CD4-positive, alpha-beta T cell (primary cell): Measurements from ENCODE around the gene KIAA0825. TPM values are rescaled to one million over a fixed set of nuclear protein-coding genes. Genes with fewer than 3 reads are reported as not detected.

Source experiments
- ATAC-seq: fragments of 200-7000 bp; cut with Tn5 transposase; one replicate; pipeline ENCODE4 v1.10.0; 2022; ENCODE audit warnings: mild to moderate bottlenecking; ENCODE audit not compliant: poor library complexity
- CTCF ChIA-PET: fragments of 350-600 bp; sonication (Branson Sonifier 250); formaldehyde crosslinking; loops from one replicate; lab custom pipeline; 2021; ENCODE audit warnings: antibody characterized with exemption, inconsistent platforms; lab: Charles Lee
- POLR2A ChIA-PET: fragments of 350-600 bp; sonication (Branson Sonifier 250); formaldehyde crosslinking; loops from one replicate; lab custom pipeline; 2021; ENCODE audit warnings: antibody characterized with exemption, inconsistent platforms; lab: Charles Lee
- DNase-seq, 14 experiments: peaks; one replicate each; pipeline ENCODE4 v3.0.0-alpha.2; 2013 to 2020; ENCODE audit warnings: mixed read lengths in 2 of 14
- H3K27ac ChIP-seq, 2 donors: one replicate each; pipeline versions ENCODE4 v1.5.1 to v1.7.0; 2013; ENCODE audit warnings: low read length in 2 of 2, low read depth in 1 of 2, mild to moderate bottlenecking in 1 of 2
- H3K27me3 ChIP-seq, 2 experiments: 1 replicate in 1 of 2; 2 replicates in 1 of 2; pipeline versions ENCODE4 v1.6.1 to v1.7.0; 2013; ENCODE audit warnings: low read length in 2 of 2, control low read depth in 1 of 2, mild to moderate bottlenecking in 1 of 2, moderate library complexity in 1 of 2; ENCODE audit not compliant: insufficient read depth in 2 of 2, control insufficient read depth in 1 of 2
- H3K36me3 ChIP-seq: one replicate; pipeline ENCODE4 v1.6.1; 2013; ENCODE audit warnings: low read length, control low read depth; ENCODE audit not compliant: insufficient read depth
- H3K4me1 ChIP-seq: one replicate; pipeline ENCODE4 v1.6.1; 2013; ENCODE audit warnings: low read length, control low read depth; ENCODE audit not compliant: insufficient read depth
- H3K4me3 ChIP-seq: one replicate; pipeline ENCODE4 v1.5.1; 2013; ENCODE audit warnings: mild to moderate bottlenecking, low read length, moderate library complexity
- H3K9me3 ChIP-seq, 2 experiments: 1 replicate in 1 of 2; 2 replicates in 1 of 2; pipeline versions ENCODE4 v1.6.1 to v1.7.0; 2013; ENCODE audit warnings: low read length in 2 of 2, mild to moderate bottlenecking in 2 of 2, control low read depth in 1 of 2, moderate library complexity in 1 of 2; ENCODE audit not compliant: control insufficient read depth in 1 of 2, insufficient read depth in 1 of 2
- H3K27ac Mint-ChIP-seq: one replicate; pipeline ENCODE4 v1.8.0; 2020; ENCODE audit warnings: mixed read lengths
- H3K27me3 Mint-ChIP-seq: one replicate; pipeline ENCODE4 v1.8.0; 2021; ENCODE audit warnings: mixed read lengths
- H3K36me3 Mint-ChIP-seq: one replicate; pipeline ENCODE4 v1.8.0; 2021; ENCODE audit warnings: low read depth, mixed read lengths
- H3K4me1 Mint-ChIP-seq: one replicate; pipeline ENCODE4 v1.8.0; 2021; ENCODE audit warnings: low read depth, mixed read lengths
- H3K4me3 Mint-ChIP-seq: one replicate; pipeline ENCODE4 v1.8.0; 2020; ENCODE audit warnings: mild to moderate bottlenecking, mixed read lengths
- H3K9me3 Mint-ChIP-seq: one replicate; pipeline ENCODE4 v1.8.0; 2020; ENCODE audit warnings: mixed read lengths
- intact Hi-C, 2 experiments: fragments of 100-400 bp; cut with DNase I in 1 of 2; cut with micrococcal nuclease in 1 of 2; formaldehyde crosslinking; loops; one replicate each; pipeline versions ENCODE4 v1.15.1 to v1.9.0; 2023 to 2025; cut with DNase I, micrococcal nuclease
- total RNA-seq, 174 experiments: library from RNA in 2 of 174; stranded (reverse) in 2 of 174; gene quantifications; one replicate each; pipeline ENCODE4 v1.2.3 and lab custom pipeline; 2021 to 2026
- TF ChIP-seq, protein P1 (sequence below): fragments of 200-600 bp; IDR thresholded peaks from one replicate; pipeline ENCODE4 v1.8.0; 2022; ENCODE audit warnings: antibody characterized with exemption, mild to moderate bottlenecking

KIAA0825 gene
- total RNA-seq, 2 experiments from 2014 or later, result 1.5 to 1.6 TPM

DNA sequence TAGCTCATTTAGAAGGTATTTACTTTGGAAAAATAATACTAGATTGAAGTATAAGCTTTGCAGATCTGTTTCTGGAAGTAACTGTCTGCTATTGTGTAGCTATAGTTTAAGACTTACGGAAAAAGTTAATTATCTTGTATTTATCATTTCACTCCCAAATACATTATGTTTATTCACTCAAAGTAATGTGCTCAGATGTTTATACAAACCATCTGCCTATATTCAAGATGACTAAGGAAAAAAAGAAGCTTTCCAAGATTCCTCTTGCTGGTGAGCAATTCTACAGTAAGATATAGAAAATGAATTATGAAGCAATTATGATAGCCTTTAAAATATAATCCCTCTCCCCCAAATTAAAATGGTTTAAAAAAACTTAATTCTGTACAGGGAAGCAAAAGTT, 137.9 kb downstream of the KIAA0825 start:
- intact Hi-C loops, result no loop called here
- Histone ChIP-seq H3K27ac (no peak overlapping the region), H3K36me3 (no peaks in the 10 kb centered on the region), H3K27me3 (no peaks in the 10 kb centered on the region), H3K4me1 (no peaks in the 10 kb centered on the region), H3K9me3 (no peaks in the 10 kb centered on the region), H3K4me3 (no peak overlapping the region)
- H3K27me3 Mint-ChIP-seq, result no peaks in the 10 kb centered on the region
- H3K4me3 Mint-ChIP-seq, result no peak overlapping the region
- H3K4me1 Mint-ChIP-seq, result no peaks in the 10 kb centered on the region
- ATAC-seq (no peak), DNase-seq (no peak)
- no peak overlapping the region for H3K27ac Mint-ChIP-seq
- TF ChIP-seq, protein P1, sequence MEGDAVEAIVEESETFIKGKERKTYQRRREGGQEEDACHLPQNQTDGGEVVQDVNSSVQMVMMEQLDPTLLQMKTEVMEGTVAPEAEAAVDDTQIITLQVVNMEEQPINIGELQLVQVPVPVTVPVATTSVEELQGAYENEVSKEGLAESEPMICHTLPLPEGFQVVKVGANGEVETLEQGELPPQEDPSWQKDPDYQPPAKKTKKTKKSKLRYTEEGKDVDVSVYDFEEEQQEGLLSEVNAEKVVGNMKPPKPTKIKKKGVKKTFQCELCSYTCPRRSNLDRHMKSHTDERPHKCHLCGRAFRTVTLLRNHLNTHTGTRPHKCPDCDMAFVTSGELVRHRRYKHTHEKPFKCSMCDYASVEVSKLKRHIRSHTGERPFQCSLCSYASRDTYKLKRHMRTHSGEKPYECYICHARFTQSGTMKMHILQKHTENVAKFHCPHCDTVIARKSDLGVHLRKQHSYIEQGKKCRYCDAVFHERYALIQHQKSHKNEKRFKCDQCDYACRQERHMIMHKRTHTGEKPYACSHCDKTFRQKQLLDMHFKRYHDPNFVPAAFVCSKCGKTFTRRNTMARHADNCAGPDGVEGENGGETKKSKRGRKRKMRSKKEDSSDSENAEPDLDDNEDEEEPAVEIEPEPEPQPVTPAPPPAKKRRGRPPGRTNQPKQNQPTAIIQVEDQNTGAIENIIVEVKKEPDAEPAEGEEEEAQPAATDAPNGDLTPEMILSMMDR, result no peak
- CTCF ChIA-PET, result no interaction called here
- POLR2A ChIA-PET, result no interaction called here
- H3K9me3 Mint-ChIP-seq, result no peaks in the 10 kb centered on the region
- no peaks in the 10 kb centered on the region for H3K36me3 Mint-ChIP-seq

DNA sequence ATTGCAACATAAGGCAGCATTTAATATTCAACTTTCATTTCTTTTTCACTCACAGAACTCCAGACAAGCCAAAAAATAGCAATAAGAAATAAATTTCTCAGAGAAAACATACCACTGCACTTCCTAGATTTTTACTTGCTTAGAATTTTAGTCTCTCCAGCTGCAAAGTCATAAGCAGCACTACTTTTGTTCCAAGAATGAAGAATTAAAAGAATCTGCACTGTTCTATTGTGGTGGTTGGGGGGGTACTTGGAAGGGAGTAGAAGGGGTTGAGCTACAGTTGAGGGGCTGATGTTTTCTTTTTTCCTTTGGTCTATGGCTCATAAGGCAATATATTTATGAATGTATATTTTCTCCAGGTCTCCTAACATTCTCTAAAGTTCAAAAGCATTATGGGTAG, 144.5 kb downstream of the KIAA0825 start:
- POLR2A ChIA-PET, result no interaction called here
- no peak overlapping the region for H3K27ac ChIP-seq
- no peak overlapping the region for H3K27ac Mint-ChIP-seq
- no peaks in the 10 kb centered on the region for H3K9me3 ChIP-seq
- no peaks in the 10 kb centered on the region for H3K36me3 ChIP-seq
- H3K36me3 Mint-ChIP-seq, result peaks cover 4% of the 10 kb centered on the region
- H3K27me3 Mint-ChIP-seq, result no peaks in the 10 kb centered on the region
- CTCF ChIA-PET, result no interaction called here
- H3K9me3 Mint-ChIP-seq, result no peaks in the 10 kb centered on the region
- no peak overlapping the region for H3K4me3 Mint-ChIP-seq
- ATAC-seq, result no peak
- TF ChIP-seq, protein P1, result no peak
- intact Hi-C loops, result no loop called here
- H3K4me3 ChIP-seq, result no peak overlapping the region
- no peak for DNase-seq
- no peaks in the 10 kb centered on the region for H3K4me1 Mint-ChIP-seq
- H3K4me1 ChIP-seq, result no peaks in the 10 kb centered on the region
- no peaks in the 10 kb centered on the region for H3K27me3 ChIP-seq

DNA sequence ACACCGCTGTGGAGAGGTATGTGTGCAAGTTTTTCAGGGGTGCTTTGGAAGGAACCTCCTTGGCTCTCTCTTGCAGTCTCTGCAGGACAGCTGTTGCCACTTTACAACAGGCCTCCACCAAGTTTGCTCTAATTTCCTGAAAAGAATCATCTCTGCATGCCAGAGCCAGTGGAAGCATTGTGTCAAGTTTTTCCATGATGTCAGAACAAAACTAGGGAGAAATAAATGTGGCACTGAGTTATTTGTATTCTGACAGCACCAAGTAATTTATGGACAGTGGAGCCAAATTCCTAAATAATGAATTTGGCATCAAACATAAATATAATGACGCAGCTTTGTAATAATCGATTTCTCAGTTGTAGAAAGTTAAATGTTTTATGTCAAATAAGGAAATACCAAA, 146.9 kb downstream of the KIAA0825 start:
- TF ChIP-seq, protein P1, result no peak
- H3K4me3 ChIP-seq, result no peak overlapping the region
- intact Hi-C loops, result no loop called here
- no peaks in the 10 kb centered on the region for H3K9me3 Mint-ChIP-seq
- H3K27me3 ChIP-seq, result no peaks in the 10 kb centered on the region
- H3K27me3 Mint-ChIP-seq, result no peaks in the 10 kb centered on the region
- CTCF ChIA-PET, result no interaction called here
- H3K36me3 ChIP-seq, result no peaks in the 10 kb centered on the region
- ATAC-seq, result no peak
- no peak for DNase-seq
- POLR2A ChIA-PET, result no interaction called here
- H3K9me3 ChIP-seq, result no peaks in the 10 kb centered on the region
- H3K4me1 ChIP-seq, result no peaks in the 10 kb centered on the region
- no peaks in the 10 kb centered on the region for H3K4me1 Mint-ChIP-seq
- H3K27ac ChIP-seq, result no peak overlapping the region
- H3K27ac Mint-ChIP-seq, result no peak overlapping the region
- H3K4me3 Mint-ChIP-seq, result no peak overlapping the region
- peaks cover 4% of the 10 kb centered on the region for H3K36me3 Mint-ChIP-seq
